Measurements from ENCODE around the gene DENND1A.

DENND1A gene

GRCh38 chr9:123475407-123475806 lies 454.5 kb downstream of the DENND1A start:
- no peak for DNase-seq

- peak; percentile 50 for DNase-seq
Observed at GRCh38 chr9:123472862-123473614, 456.9 kb downstream of the DENND1A start.

- DNase-seq = no peak
Observed at GRCh38 chr9:123471843-123472570, 457.9 kb downstream of the DENND1A start.

GRCh38 chr9:123470991-123471770 lies 458.7 kb downstream of the DENND1A start:
- DNase-seq = no peak

- DNase-seq = no peak
Observed at GRCh38 chr9:123470121-123470782, 459.7 kb downstream of the DENND1A start.

GRCh38 chr9:123469282-123469681 lies 460.6 kb downstream of the DENND1A start:
- no peak for DNase-seq

- DNase-seq = no peak
Observed at GRCh38 chr9:123468541-123468940, 461.4 kb downstream of the DENND1A start.

GRCh38 chr9:123465304-123465703 lies 464.6 kb downstream of the DENND1A start:
- no peak for DNase-seq

DNA sequence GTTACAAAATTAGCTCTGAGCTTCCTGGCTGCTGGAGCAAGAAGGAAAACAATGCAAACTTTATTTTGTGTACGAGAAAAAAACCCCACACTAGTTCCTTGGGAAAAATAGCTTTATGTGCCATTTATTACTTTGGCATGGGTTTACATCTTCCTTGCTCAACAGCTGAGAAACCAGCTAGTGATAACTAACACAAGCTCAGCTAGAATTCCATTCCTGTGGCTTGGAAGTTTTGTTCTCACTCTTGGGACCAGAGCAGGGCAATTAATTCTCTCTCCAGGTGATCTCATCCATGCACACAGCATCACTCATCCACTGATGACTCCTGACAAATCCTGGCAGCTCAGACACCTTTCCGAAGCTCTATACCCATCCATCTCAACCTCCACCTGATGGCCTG lies 469.8 kb downstream of the DENND1A start:
- no peak for DNase-seq

DNA sequence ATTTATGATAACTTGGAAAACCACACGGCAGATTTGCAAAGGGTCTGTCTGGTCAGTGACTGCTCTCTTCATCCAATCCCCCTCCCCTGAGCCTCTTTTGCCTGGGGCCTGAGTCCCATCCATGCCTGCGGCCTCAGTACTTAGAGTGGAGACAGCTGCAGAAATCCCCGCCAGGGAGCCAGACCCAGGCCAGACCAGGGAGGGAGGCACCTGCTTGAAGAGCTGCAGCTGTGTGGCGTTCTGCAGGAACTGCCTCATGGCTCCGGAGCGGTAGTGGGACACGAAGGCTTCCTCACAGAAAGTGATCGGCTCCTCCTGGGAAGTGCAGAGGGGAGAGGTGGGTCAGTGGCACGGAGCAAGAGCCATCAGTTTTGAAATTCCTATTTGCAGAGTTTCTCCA lies 472.3 kb downstream of the DENND1A start:
- no peak for DNase-seq

- no peak for DNase-seq
Observed at GRCh38 chr9:123456011-123456410, 473.9 kb downstream of the DENND1A start.

GRCh38 chr9:123455187-123455586 lies 474.7 kb downstream of the DENND1A start:
- no peak for DNase-seq

- DNase-seq = no peak
Observed at GRCh38 chr9:123454361-123454760, 475.6 kb downstream of the DENND1A start.

GRCh38 chr9:123453831-123454321 lies 476.1 kb downstream of the DENND1A start:
- no peak for DNase-seq

DNA sequence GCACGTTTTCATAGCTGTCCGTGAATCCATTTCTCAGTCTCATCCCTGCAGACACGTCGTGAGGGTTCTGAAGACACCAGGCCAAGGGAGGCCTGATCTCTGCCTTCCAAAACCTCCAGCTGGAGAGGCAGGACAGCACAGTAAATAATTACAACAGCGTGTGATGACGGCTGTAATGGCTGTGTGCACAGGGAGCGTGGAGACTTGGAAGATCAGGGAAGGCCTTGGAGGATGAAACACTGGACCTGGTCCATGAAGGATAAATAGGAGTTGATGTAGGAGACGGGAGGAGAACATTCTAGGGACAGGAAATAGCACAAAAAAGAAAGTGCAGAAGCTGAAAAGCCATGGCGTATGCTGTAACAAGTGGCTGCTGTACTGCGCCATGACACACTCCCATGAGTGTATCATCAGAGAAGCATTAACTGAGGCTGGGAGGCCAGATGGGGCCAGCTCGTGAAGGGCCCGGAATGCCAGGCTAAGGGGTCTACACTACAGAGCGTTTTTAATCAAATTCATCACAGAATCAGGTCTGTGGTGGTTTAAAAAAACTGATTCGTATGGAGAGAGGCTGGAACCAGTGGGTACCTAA lies 476.8 kb downstream of the DENND1A start:
- no peak for DNase-seq

- DNase-seq = no peak
Observed at GRCh38 chr9:123450996-123451395, 478.9 kb downstream of the DENND1A start.

DNA sequence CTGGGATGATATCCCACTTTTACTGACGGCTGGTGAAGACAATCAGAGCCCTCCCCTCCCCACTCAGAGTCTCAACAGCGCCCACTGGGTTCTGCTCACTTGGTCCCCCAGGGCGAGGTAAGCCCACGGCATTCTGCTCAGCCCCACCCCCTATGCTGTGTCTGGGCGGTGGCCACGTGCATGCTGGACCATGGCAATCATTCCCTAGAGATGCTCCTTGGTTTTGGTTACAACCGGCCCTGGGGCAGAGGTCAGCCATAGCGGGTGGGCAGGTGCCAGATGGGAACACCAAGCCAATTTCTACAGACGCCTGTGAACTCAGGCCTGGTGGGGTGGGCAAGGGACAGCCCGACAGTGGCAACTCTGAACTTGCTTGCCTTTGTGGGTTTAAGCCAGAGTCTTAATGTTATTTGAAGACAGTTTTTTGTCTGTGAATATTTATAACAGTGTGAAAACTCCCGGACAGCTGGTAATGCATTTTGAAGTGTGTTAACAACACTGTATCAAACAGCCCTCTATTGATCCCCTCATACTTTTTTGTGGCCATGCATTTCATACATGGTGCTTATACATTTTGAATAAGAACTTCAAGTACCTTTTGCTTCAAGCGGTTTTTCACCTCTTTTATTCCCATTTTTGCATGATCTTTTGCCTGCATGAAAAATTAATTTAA lies 479.7 kb downstream of the DENND1A start:
- DNase-seq = no peak

DNA sequence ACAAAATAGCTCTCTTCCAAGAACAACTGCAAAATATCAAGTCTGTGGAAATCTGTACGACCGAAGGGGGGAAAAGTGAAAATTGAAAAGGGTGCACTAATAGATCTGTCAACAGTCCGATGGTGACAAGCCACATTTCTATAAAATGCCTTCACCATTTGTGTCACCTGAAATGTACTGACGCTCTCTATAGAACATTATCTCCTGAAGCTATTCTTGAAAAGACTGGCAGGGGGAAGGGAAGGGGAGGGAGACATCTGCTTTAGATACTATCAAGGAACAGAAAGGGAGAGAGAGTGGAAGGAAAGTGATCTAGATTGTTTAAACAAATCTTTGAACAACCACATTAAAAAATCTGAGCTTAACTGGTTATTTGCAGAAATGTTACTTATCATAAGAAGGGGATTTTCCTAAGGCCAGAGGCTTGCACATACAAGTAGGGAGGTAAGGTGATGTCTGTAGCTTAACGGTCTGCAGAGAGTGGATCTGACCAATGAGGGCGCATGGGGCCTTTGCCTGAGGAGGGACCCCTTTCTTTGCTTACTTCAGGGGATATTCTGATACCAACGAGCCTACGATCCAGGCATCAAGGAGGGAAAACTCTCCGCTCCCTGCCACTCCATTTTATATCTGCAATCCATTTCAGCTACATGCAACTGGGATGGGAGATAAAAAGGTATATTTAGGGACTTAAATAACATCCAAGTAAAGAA lies 481.8 kb downstream of the DENND1A start:
- DNase-seq = no peak

DNA sequence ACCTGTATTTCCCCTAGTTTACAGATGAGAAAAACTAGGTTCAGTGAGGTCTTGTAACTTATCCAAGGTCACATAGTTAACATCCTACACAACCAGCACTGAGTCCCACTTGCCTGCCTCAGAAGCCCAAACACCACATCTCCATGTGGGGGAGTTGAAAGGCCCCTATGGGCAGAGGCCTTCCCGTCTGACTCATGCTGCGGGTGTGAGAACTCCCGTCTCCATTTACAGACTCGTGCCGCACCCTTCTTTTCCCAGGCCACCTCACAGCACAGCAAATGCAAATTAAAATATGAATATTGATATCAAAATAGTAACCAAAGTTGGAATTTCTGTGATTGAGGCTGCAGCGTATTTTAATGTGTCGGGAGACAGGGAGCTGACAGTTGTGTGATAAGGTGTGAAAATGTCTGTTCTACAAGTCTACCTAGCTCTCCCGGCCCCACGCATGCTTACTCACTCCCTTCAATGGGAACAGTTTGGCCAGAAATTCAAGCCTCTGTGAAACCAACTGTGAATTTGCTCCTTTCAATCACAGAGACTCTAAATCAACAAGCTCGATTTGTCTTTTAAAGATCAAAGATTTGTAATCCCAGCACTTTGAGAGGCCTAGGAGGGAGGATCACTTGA lies 483.8 kb downstream of the DENND1A start:
- no peak for DNase-seq

GRCh38 chr9:123445116-123445515 lies 484.8 kb downstream of the DENND1A start:
- no peak for DNase-seq

- no peak for DNase-seq
Observed at GRCh38 chr9:123441769-123442168, 488.2 kb downstream of the DENND1A start.

All from NCI-H1105 (cell line).